ENCODE measurements around the gene BRD9.
"Not testable (repeated sequence)": the region's sequence is repeated elsewhere in the genome, so short reads cannot be mapped to it uniquely, and the experiment has no call there.

BRD9 gene

DNA sequence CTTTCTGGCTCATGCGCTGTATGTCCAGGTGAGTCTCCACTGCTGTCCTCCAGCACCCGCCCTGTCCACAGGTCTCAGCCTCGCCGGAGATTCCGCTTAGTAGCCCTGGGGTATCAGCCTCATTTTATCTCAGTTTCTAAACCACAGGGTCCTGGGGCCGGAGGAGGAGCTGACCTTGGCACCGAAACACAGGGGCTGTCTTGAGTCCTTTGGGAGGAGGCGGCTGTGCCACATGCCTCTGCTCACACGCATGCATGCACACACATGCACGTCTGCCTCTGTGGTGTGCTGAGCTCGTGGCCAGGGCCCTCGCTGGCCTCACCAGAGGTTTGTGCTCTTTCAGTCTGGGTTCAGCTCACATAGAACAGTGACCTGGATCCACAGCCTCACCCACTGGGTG lies 23.3 kb upstream of the BRD9 start:
- H3K9me2 ChIP-seq (ENCODE audit: low read depth, low read length) = no peaks in the 10 kb centered on the region
- no peaks in the 10 kb centered on the region for H3K4me1 ChIP-seq (ENCODE audit: insufficient read depth, low read length, severe bottlenecking)
- peaks cover 71% of the 10 kb centered on the region for H3K36me3 ChIP-seq (ENCODE audit: insufficient read depth, low read length)
- no peaks in the 10 kb centered on the region for H4K20me1 ChIP-seq (ENCODE audit: insufficient read depth, low read length)
- no peaks in the 10 kb centered on the region for H3F3A ChIP-seq (ENCODE audit: insufficient read depth, low read length)
- no peak overlapping the region for H3K9ac ChIP-seq (ENCODE audit: low read length)
- no peak for TF ChIP-seq EZH2 (IDR thresholded peaks at IDR 0.05; ENCODE audit: borderline replicate concordance, low read length)
- TF ChIP-seq, protein P1, sequence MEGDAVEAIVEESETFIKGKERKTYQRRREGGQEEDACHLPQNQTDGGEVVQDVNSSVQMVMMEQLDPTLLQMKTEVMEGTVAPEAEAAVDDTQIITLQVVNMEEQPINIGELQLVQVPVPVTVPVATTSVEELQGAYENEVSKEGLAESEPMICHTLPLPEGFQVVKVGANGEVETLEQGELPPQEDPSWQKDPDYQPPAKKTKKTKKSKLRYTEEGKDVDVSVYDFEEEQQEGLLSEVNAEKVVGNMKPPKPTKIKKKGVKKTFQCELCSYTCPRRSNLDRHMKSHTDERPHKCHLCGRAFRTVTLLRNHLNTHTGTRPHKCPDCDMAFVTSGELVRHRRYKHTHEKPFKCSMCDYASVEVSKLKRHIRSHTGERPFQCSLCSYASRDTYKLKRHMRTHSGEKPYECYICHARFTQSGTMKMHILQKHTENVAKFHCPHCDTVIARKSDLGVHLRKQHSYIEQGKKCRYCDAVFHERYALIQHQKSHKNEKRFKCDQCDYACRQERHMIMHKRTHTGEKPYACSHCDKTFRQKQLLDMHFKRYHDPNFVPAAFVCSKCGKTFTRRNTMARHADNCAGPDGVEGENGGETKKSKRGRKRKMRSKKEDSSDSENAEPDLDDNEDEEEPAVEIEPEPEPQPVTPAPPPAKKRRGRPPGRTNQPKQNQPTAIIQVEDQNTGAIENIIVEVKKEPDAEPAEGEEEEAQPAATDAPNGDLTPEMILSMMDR (IDR thresholded peaks at IDR 0.05; ENCODE audit: low read length) = no peak
- H3K27ac ChIP-seq (ENCODE audit: low read depth, low read length, poor library complexity, severe bottlenecking) = no peak overlapping the region
- no peaks in the 10 kb centered on the region for H3K9me3 ChIP-seq (ENCODE audit: low read length)
- no peak overlapping the region for H3K4me3 ChIP-seq (ENCODE audit: low read depth, low read length, poor library complexity, severe bottlenecking)
- H2AFZ ChIP-seq (ENCODE audit: low read length) = no peak overlapping the region
- no peaks in the 10 kb centered on the region for H3K79me2 ChIP-seq (ENCODE audit: insufficient read depth, low read length)
- H3K27me3 ChIP-seq (ENCODE audit: insufficient read depth, low read length) = no peaks in the 10 kb centered on the region
- H3K4me2 ChIP-seq (ENCODE audit: low read length) = no peak overlapping the region

DNA sequence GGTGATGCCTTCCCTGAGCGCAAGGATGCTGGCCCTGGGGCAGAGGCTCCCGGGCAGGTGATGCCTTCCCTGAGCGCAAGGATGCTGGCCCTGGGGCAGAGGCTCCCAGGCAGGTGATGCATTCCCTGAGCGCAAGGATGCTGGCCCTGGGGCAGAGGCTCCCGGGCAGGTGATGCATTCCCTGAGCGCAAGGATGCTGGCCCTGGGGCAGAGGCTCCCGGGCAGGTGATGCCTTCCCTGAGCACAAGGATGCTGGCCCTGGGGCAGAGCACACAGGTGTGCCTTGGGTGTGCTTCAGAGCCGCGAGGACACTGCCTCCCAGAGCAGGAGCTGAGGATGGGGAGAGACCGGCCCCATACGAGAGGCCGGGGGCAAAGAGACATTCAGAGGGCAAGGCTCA lies 22.7 kb upstream of the BRD9 start:
- H3K9ac ChIP-seq (ENCODE audit: low read length); H3K4me2 ChIP-seq (ENCODE audit: low read length); H3F3A ChIP-seq (ENCODE audit: insufficient read depth, low read length); H3K4me1 ChIP-seq (ENCODE audit: insufficient read depth, low read length, severe bottlenecking); H4K20me1 ChIP-seq (ENCODE audit: insufficient read depth, low read length); H3K4me3 ChIP-seq (ENCODE audit: low read depth, low read length, poor library complexity, severe bottlenecking); H3K9me2 ChIP-seq (ENCODE audit: low read depth, low read length); H3K9me3 ChIP-seq (ENCODE audit: low read length); H3K27ac ChIP-seq (ENCODE audit: low read depth, low read length, poor library complexity, severe bottlenecking); H3K27me3 ChIP-seq (ENCODE audit: insufficient read depth, low read length); H2AFZ ChIP-seq (ENCODE audit: low read length); H3K79me2 ChIP-seq (ENCODE audit: insufficient read depth, low read length): not testable (repeated sequence)
- peaks cover 71% of the 10 kb centered on the region for H3K36me3 ChIP-seq (ENCODE audit: insufficient read depth, low read length)

DNA sequence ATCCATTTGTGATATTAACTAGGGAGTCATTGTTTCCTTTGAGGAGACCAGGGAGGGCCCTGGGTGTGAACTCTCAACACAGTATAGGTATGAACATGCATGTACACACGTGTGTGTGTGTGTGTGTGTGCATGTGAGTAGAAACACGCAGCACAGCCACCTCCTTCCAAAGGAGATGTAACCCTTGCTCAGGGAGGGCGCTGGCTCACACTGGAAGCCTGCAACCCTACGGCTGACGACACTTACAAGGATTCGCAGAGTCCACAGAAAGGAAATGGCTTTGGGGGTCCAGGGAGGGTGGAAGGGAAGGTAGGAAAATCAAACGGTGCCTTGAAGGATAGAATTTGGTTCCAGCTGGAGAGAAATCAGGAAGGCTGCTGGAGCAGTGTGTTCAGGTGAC lies 22.0 kb upstream of the BRD9 start:
- Histone ChIP-seq H3K27ac (ENCODE audit: low read depth, low read length, poor library complexity, severe bottlenecking) (no peak overlapping the region), H3K27me3 (ENCODE audit: insufficient read depth, low read length) (no peaks in the 10 kb centered on the region), H3K9me2 (ENCODE audit: low read depth, low read length) (no peaks in the 10 kb centered on the region), H3F3A (ENCODE audit: insufficient read depth, low read length) (no peaks in the 10 kb centered on the region), H3K9me3 (ENCODE audit: low read length) (no peaks in the 10 kb centered on the region), H3K9ac (ENCODE audit: low read length) (no peak overlapping the region), H3K4me2 (ENCODE audit: low read length) (no peak overlapping the region), H4K20me1 (ENCODE audit: insufficient read depth, low read length) (no peaks in the 10 kb centered on the region), H2AFZ (ENCODE audit: low read length) (no peak overlapping the region), H3K79me2 (ENCODE audit: insufficient read depth, low read length) (no peaks in the 10 kb centered on the region), H3K4me1 (ENCODE audit: insufficient read depth, low read length, severe bottlenecking) (no peaks in the 10 kb centered on the region), H3K4me3 (ENCODE audit: low read depth, low read length, poor library complexity, severe bottlenecking) (no peak overlapping the region), H3K36me3 (ENCODE audit: insufficient read depth, low read length) (peaks cover 76% of the 10 kb centered on the region)
- no peak for TF ChIP-seq EZH2 (IDR thresholded peaks at IDR 0.05; ENCODE audit: borderline replicate concordance, low read length)
- TF ChIP-seq, protein P1 (IDR thresholded peaks at IDR 0.05; ENCODE audit: low read length) = no peak

DNA sequence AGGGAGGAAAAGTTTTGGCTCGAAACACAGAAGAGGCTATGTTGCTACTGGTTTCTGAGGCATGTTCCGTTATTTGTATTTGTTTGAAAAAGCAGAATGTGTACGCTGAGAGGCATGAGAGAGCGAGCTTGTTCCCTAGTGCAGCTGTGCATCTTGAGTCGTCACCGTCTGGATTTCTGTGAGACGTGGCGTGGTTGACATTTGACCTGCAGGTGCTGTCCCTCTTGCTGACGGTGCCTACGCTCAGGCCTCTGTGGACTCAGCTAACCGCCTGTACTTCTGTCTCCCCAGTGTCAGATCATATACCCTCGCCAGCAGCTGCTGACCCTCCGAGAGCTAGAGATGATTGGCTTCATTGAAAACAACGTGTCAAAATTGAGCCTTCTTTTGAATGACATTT lies 21.6 kb upstream of the BRD9 start:
- H3K4me3 ChIP-seq (ENCODE audit: low read depth, low read length, poor library complexity, severe bottlenecking) = no peak overlapping the region

More for the DNA sequence above, 21.6 kb upstream of the BRD9 start:
- no peak overlapping the region for H2AFZ ChIP-seq (ENCODE audit: low read length)
- no peak overlapping the region for H3K9ac ChIP-seq (ENCODE audit: low read length)
- H3K79me2 ChIP-seq (ENCODE audit: insufficient read depth, low read length) = no peaks in the 10 kb centered on the region
- no peak for TF ChIP-seq EZH2 (IDR thresholded peaks at IDR 0.05; ENCODE audit: borderline replicate concordance, low read length)
- TF ChIP-seq, protein P1 (IDR thresholded peaks at IDR 0.05; ENCODE audit: low read length) = no peak
- no peak overlapping the region for H3K27ac ChIP-seq (ENCODE audit: low read depth, low read length, poor library complexity, severe bottlenecking)
- H3K9me2 ChIP-seq (ENCODE audit: low read depth, low read length) = no peaks in the 10 kb centered on the region
- no peaks in the 10 kb centered on the region for H3K9me3 ChIP-seq (ENCODE audit: low read length)
- H3F3A ChIP-seq (ENCODE audit: insufficient read depth, low read length) = no peaks in the 10 kb centered on the region
- no peak overlapping the region for H3K4me2 ChIP-seq (ENCODE audit: low read length)
- no peaks in the 10 kb centered on the region for H3K4me1 ChIP-seq (ENCODE audit: insufficient read depth, low read length, severe bottlenecking)
- peaks cover 78% of the 10 kb centered on the region for H3K36me3 ChIP-seq (ENCODE audit: insufficient read depth, low read length)
- no peaks in the 10 kb centered on the region for H4K20me1 ChIP-seq (ENCODE audit: insufficient read depth, low read length)
- H3K27me3 ChIP-seq (ENCODE audit: insufficient read depth, low read length) = no peaks in the 10 kb centered on the region
